Left ventricle myocardium superior (tissue), 1 donor: ENCODE data around the gene RNASEH2B. TPM values are rescaled to one million over a fixed set of nuclear protein-coding genes. Genes with fewer than 3 reads are reported as not detected.
A peak's percentile ranks its signal among the peaks of the same experiment; 100 is the strongest.

Experiments
- ATAC-seq: fragments of 200-7000 bp; cut with Tn5 transposase; one replicate; pipeline ENCODE4 v1.9.1; 2020; ENCODE audit warnings: mild to moderate bottlenecking, moderate library complexity
- DNase-seq: peaks from one replicate; pipeline ENCODE4 v3.0.0-alpha.2; 2020
- intact Hi-C: fragments of 100-400 bp; cut with micrococcal nuclease; formaldehyde crosslinking; loops from one replicate; pipeline ENCODE4 v1.11.0; 2022
- total RNA-seq: library from RNA; stranded (reverse); fragmentation: NEBNext Ultra II Directional; extraction: Animal tissue kit (Norgen Biotek cat#: 25700); gene quantifications from one replicate; pipeline ENCODE4 v1.2.1, GENCODE V29; 2021
- donor health status: DM: no; HTN: yes; CAD: no; lungs with severe emphysema.

Gene RNASEH2B
- total RNA-seq, 1 donor from 2014 or later: 47.8 TPM

GRCh38 chr13:50928102-50928501 is 18.5 kb downstream of the RNASEH2B start:
- intact Hi-C loops: no loop called here
- peak; percentile 60 for ATAC-seq

GRCh38 chr13:50928659-50929462 is 19.3 kb downstream of the RNASEH2B start:
- intact Hi-C loops: no loop called here
- peak; percentile 56 for ATAC-seq
- DNase-seq: no peak

More at GRCh38 chr13:50928102-50928501, 18.5 kb downstream of the RNASEH2B start:
- DNase-seq: no peak

GRCh38 chr13:50932091-50932490 is 22.5 kb downstream of the RNASEH2B start:
- DNase-seq (no peak), ATAC-seq (no peak)
- intact Hi-C loops: no loop called here

DNA sequence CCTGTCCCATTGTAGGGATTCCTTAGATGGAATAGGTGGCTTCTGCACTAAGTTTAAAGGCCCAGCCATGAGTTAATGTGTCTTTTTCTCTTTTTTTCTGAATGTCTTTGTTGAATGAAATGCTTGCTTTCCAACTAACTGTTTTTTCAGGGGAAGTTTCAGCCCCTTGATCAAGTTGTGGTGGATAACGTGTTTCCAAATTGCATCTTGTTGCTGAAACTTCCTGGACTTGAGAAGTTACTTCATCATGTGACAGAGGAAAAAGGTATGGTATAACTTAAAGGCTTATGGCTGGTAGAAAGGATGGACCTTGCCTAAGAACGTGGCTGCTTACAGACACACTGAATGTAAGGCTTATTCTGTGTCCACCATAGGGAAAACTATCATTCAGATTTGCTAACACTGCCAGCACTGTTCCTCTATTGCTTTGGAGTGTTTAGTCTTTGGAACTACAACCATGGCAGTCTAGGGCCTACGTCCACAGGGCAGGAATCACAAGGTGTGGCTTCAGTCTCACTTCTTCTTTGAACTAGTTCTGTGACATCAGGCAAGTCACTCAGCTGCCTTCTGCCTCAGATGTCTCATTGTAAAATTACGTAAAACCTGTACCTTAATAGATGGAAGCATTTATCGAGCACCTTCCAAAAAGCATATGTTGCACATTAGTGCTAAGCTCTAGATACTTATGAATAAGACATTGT is 25.3 kb downstream of the RNASEH2B start:
- intact Hi-C loops: no loop called here
- no peak for ATAC-seq

GRCh38 chr13:50936679-50937078 is 27.1 kb downstream of the RNASEH2B start:
- intact Hi-C loops: no loop called here
- DNase-seq (no peak), ATAC-seq (peak; percentile 33)

More for the DNA sequence above, 25.3 kb downstream of the RNASEH2B start:
- DNase-seq: no peak

GRCh38 chr13:50940509-50940908 is 30.9 kb downstream of the RNASEH2B start:
- intact Hi-C loops: no loop called here
- ATAC-seq: no peak
- no peak for DNase-seq

DNA sequence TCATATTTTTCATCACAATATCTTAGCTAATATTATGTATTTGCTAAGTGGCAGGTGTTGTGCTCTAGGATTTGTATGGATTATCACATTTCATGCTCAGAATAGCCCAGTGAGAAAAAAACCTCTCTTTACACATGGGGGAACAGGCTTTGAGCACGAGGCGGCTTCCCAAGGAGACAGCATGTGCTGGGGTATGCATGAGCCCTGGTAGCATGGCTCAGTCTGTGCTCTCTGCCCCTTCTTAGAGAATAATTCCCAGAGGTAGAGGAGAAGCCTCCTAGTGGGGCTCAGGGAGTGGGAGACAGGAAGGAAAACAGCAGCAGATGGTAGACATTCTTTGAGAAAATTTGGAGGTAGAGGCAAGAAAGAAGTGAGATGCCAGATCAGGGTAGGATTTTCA is 31.6 kb downstream of the RNASEH2B start:
- ATAC-seq (no peak), DNase-seq (no peak)
- intact Hi-C loops: no loop called here

- DNase-seq: no peak
Measured at GRCh38 chr13:50942630-50943311, 33.2 kb downstream of the RNASEH2B start.

GRCh38 chr13:50945669-50946068 is 36.1 kb downstream of the RNASEH2B start:
- DNase-seq (no peak), ATAC-seq (no peak)
- intact Hi-C loops: no loop called here

More at GRCh38 chr13:50942630-50943311, 33.2 kb downstream of the RNASEH2B start:
- intact Hi-C loops: no loop called here
- ATAC-seq: no peak

GRCh38 chr13:50948601-50949000 is 39.0 kb downstream of the RNASEH2B start:
- no peak for DNase-seq
- ATAC-seq: no peak
- intact Hi-C loops: no loop called here

DNA sequence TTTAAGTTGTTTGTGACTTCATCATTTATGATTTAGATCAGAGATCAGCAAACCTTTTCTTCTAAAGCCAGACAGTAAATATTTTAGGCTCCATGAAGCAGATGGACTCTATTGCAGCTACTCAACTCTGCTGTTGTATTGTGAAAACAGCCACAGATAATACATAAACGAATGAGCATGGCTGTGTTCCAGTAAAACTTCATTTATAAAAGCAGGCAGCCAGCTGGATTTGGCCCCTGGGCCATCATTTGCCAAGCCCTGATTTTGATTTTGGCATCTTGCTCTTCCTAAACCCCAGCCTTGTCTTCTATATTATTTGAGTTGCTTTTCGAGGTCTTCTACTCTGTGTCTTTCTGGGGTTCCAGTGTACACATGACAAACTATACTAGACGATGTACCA is 41.3 kb downstream of the RNASEH2B start:
- ATAC-seq: no peak
- intact Hi-C loops: no loop called here
- no peak for DNase-seq

DNA sequence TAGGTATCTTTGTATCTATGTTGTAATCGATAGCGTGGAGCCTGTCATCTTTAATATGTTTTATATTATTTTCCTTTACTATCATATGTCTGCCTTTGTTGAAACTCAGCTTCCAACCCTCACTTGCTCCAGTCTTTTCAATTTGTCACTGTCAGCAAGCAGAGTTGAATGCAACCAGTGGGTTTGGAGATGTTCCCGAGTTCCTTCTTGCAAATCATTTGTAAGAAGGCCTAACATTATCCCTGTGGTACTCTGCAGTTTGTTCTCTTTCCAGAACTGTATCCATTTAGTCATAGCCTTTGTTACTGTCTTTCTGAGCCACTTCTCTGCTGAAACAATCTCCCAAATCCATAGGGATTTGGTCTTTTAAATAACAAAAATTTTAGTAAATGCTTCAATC is 41.8 kb downstream of the RNASEH2B start:
- intact Hi-C loops: no loop called here
- no peak for ATAC-seq

GRCh38 chr13:50955241-50955640 is 45.6 kb downstream of the RNASEH2B start:
- DNase-seq: no peak
- intact Hi-C loops: no loop called here
- ATAC-seq: no peak

More for the DNA sequence above, 41.8 kb downstream of the RNASEH2B start:
- no peak for DNase-seq

DNA sequence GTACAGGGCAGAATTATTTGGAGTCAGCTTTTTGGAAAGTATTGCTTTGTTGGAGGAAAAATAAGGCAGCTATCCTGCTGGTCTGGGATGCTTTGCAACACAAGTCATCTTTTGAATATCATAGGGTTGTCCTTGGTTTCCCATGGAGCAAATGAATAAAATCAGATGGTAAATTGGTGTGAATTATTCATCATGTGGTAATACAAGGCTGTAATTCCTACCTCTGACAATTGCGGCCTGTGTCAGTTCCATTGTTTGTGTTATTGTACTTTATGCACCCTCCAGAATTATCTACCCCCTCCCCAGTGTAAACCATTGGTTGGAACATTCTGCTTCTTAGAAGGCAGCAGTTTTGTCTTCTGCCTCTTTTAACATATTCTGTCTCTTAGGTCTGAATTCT is 46.2 kb downstream of the RNASEH2B start:
- DNase-seq (no peak), ATAC-seq (no peak)
- intact Hi-C loops: no loop called here

DNA sequence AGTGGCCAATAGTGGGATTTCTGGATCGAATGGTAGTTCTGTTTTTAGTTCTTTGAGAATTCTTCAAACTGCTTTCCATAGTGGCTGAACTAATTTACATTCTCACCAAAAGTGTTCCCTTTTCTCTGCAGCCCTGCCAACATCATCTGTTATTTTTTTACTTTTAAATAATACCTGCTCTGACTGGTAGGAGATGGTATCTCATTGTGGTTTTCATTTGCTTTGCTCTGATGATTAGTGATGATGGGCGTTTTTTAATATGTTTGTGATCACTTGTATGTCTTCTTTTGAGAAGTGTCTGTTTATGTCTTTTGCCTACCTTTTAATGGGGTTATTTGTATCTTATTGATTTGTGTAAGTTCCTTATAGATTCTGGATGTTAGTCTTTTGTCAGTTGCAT is 48.0 kb downstream of the RNASEH2B start:
- no peak for DNase-seq
- ATAC-seq: no peak
- intact Hi-C loops: no loop called here

- intact Hi-C loops: no loop called here
- no peak for DNase-seq
- peak; percentile 24 for ATAC-seq
Measured at GRCh38 chr13:50969691-50970090, 60.1 kb downstream of the RNASEH2B start.

DNA sequence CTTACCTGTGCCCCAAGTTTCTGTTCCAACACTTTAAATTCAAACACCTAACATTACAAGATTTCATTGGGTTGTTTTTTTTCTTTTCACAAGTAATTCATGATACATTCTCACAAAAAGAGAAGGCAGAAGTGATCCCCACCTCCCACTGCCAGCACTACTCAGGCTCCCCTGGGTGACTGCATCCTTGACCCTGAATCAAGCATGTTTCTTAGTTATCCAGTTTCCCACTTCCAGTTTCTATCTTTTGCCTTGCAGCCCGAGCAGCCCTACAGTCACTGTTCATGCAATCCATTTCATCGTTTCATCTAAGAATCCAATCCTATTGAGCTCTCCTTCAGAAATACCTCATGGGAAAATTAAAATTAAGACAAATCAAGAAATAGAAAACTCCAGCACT is 61.4 kb downstream of the RNASEH2B start:
- intact Hi-C loops: no loop called here
- ATAC-seq: no peak
- DNase-seq: no peak

DNA sequence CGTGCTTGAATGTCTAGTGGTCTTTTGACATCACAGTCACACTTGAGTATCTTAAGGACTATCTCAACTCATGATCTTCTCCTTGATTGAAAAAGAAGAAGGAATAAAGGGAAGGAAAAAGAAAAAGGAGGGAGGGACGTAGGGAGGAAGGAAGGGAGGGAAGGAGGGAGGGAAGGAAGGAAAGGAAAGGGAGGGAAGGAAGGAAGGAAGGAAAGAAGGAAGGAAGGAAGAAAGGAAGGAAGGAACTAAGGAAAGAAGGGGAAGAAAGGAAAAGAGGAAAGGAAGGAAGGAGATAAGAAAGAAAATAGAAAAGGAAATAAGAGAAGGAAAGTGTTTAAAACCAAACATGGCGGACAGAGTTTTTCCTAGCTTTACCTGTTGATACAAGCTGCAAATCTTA is 64.7 kb downstream of the RNASEH2B start:
- intact Hi-C loops: no loop called here
- DNase-seq (no peak), ATAC-seq (no peak)

- intact Hi-C loops: no loop called here
- DNase-seq (no peak), ATAC-seq (peak; percentile 52)
Measured at GRCh38 chr13:50979187-50979586, 69.6 kb downstream of the RNASEH2B start.

DNA sequence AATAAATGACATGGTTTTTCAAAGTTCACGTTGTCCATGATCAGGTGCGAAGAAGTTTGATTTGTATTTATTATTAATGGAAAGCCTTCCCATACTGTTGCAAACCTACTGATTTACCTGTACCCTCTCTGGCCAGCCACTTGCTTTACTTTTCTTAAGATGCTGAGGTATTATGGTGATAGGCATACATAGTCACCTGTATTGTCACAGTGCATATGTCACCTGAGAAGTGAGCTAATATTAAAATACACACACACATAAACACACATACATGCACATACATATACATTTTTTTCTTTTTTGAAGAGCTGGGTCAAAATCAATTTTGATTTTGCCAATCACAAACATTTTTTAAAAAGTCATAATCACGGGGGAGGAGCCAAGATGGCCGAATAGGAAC is 72.1 kb downstream of the RNASEH2B start:
- intact Hi-C loops: no loop called here
- DNase-seq (no peak), ATAC-seq (no peak)
